Islet precursor cell (in vitro differentiated cells): Measurements from ENCODE around the gene PHACTR1.
"Not testable (repeated sequence)": the region's sequence is repeated elsewhere in the genome, so short reads cannot be mapped to it uniquely, and the experiment has no call there.

ENCODE experiments used
- DNase-seq: peaks from one replicate; pipeline ENCODE4 v3.0.0-alpha.2; 2018

PHACTR1 gene

DNA sequence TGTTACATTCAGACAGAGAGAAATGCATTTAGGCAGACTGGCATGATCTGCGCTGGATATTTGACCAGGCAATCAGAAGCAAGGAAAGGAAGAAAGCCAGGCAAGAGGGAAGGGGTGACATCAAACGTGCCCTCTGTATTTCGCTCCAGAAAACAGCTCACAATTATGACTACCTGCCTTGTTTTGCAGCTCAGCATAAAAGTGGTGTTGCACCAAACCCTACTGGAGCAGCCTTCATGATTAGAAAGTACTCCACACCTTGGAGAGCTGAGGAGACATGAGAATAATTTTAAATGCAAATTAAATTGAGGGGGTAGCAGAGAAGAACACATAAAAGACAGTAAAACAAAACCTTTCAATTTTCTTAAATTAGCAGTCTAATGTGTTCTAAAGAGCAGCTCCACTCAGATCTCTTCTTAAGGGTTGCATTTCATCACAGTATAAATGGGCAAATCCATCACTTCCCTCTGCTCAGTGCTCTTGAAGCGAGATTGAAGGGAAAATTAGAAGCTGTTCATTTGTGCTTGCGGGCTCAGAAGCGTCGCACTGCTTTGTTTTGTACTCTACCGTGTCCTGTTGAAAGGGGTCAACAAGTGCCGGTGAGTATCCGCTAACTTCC lies at the start of gene PHACTR1:
PHACTR1 (plus strand) TSS at position 470 of the 619 bp plus-strand sequence.
- DNase-seq, result no peak

DNA sequence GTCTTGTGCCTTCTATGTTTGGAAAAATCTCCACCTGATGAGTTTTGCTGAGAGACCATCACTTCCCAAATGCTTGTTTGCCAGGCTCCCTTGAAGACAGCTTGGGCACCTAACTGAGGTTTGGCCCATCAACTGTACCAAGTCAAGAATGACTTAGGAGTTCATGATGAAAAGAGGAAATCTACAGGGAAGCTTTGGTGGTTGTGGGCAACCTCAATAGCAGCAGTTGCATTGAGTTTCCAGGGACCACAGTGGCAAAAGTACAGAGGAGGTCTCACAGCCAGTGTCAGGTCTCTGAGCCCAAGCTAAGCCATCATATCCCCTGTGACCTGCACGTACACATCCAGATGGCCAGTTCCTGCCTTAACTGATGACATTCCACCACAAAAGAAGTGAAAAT lies 49.7 kb upstream of the PHACTR1 start:
- DNase-seq, result no peak

DNA sequence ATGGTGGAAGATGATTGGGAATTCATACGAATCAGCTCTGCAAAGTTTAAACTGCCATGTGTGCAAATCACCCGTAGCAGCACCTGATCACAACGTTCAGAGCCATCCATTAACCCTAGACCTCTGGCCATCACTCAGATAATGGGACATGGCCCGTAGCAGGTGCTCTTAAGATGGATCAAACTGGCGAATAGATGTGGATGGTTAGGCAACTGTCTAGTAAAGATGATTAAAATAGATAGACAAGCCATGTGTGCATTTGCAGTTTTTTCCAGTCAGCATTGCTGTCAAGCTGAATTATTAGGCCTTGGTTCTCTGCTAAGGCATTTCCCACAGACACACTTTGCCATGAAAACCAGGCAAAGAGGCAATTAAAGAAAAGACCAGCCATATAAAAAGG lies 40.6 kb upstream of the PHACTR1 start:
- DNase-seq, result no peak

DNA sequence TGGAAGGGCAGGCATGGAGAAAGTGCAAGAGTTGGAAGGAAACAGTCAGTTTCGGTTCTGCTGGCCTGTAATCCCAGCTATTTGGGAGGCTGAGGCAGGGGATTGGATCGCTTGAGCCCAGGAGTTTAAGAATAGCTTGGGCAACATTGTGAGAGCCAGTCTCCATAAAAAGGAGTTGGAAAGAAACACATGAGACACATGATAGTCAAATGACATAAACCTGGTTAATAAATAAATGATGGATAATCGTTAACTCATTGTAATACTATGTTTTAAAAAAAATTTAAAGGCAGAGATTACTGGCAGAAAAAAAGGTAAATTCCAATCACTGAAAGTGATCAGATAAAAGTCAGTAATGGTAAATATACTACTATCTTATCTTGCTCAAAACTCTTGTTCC lies 37.2 kb upstream of the PHACTR1 start:
- DNase-seq, result no peak

DNA sequence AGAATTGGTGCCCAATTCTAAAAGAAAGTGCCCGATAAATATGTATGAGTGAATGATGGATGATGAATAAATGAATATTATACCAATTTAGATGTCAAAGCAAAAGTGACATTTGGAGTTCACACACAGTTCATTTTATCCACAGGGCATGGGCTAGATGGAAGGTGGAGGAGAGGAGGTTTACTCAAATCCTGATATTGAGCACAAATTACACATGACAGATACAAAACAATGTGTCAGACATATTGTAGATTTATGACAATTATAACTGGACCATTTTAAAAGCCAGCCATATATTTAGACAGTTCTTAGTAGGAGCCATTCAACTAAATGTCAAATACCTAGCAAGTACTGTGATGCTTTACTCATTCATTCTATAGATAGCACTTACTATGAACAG lies 23.4 kb upstream of the PHACTR1 start:
- no peak for DNase-seq

GRCh38 chr6:12698298-12698697 lies 18.3 kb upstream of the PHACTR1 start:
- DNase-seq, result no peak

DNA sequence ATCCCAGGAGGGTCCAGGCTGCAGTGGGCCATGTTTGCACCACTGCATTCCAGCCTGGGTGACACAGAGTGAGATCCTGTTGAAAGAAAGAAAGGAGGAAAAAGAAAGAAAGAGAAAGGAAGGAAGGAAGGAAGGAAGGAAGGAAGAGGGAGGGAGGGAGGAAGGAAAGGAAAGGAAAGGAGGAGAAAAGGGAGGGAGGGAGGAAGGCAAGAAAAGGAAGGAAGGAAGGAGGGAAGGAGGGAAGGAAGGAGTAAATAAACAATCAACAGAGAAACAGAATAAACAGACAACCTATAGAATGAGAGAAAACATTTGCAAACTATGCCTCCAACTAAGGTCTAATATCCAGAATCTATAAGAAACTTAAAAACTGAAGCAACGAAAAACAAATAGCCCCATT lies 11.6 kb upstream of the PHACTR1 start:
- no peak for DNase-seq

GRCh38 chr6:12709116-12709515 lies 7.5 kb upstream of the PHACTR1 start:
- peak; percentile 78 for DNase-seq

- no peak for DNase-seq
Observed at GRCh38 chr6:12709556-12710232, 6.9 kb upstream of the PHACTR1 start.

DNA sequence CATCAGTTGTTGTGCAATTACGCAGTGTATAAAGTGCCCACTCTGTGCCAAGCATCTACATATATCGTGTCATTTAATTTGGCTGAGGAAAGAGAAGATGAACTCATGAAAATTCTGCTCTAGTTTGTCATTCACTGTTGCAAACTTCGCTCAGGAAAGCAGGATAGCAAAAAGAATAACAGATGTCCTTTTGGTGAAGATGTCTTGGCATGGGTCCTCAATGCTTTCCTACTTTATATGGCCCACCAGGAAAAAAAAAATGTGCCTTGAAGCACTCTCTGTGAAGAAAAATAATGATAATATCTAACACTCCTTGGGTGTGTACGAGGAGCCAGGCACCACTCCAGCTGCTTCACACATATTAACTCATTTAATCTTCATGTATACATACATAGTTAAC lies 5.6 kb upstream of the PHACTR1 start:
- no peak for DNase-seq

DNA sequence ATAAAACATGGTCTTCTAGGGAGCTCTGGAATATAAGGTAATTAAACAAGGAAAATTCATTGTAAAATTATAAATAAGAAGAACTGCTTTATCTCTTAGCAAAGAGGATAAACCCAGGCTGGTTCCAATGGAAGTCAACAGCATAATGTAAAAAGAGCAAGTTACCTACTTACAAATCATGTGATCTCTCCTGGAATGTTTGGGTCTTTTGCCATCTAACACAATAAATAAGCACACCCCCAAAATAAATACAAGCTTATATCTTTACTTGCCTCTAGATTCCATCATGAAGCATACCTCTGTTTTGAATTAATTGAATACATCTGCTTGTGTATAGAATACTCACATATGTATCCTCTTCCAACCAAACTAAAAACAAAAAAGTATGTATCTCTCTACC lies 2.5 kb upstream of the PHACTR1 start:
- no peak for DNase-seq

DNA sequence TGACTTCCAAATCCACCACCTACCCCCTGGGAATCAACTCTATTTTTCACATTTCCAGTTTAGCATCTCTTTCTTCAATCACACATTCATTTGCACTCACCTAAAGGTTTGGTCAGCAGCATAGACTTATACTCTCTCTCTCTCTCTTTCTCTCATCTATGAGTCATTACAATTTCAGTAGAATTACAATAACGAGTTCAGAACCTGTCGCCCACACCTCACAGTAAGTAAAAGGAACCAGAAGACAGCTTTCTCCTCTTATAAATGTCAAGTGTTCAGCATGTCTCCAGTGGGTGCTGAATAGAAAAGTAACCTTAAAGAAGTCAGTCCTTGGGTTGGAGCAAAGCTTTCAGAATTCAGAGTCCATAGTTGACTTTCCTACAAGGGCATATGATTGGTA lies 1.1 kb upstream of the PHACTR1 start:
- DNase-seq, result no peak

- no peak for DNase-seq
Observed at GRCh38 chr6:12717356-12717755, 789 bp downstream of the PHACTR1 start.

- no peak for DNase-seq
Observed at GRCh38 chr6:12718015-12718414, 1.4 kb downstream of the PHACTR1 start.

- DNase-seq, result no peak
Observed at GRCh38 chr6:12719017-12719416, 2.5 kb downstream of the PHACTR1 start.

DNA sequence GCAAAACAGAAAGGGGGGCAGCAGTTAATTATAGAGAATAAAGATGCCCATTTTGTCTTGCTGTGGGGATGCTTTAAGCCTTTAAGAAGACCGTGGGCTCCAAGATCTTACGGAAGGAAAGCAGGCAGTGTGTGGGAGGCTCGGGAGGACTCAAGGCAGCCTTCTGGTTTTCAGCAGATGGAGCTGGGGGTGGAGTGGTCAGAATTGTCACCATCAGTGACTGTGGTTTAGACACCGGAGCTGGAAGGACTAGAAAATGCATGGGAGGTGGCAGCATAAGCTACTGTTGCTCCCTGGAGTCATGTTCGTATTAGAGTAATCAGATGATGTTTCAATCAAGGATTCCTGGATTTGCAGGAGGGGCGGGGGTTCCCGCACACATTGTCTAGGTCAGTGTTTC lies 3.7 kb downstream of the PHACTR1 start:
- no peak for DNase-seq

DNA sequence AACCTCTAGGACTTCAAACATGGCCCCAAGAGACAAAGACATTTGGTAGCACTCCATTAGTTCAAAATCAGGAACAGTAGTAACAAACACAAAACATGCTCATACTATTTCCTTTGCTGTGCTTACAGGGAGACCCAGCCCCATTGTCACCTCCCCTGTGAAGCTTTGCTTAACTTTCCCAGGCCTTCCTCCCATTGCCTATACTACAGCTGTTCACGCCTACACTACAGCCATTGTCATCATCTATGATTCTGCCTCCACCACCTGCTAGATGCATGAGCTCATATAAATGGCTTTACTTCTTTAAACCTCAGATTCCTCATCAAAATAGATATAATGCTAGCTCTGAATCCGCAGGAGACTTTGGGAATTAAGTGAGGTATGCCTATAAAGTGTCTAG lies 8.7 kb downstream of the PHACTR1 start:
- no peak for DNase-seq

DNA sequence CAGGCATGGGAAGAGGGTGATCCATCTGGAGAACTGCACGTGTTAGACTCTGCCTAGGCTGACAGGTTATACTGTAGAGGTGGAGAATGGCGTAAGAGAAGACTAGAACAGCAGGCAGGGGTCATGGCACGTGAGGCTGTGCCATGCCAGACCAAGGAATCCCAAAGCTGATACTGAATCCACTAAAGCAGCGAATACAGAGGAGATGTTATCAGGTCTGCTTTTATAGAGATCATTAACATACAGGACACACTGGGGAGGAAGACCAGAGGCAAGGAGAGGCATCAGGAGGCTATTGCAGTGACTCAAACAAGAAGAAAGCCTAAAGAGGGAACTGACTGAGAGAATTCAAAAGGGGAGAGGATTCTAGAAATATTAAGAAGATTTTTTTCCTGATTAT lies 12.9 kb downstream of the PHACTR1 start:
- peak; percentile 54 for DNase-seq

DNA sequence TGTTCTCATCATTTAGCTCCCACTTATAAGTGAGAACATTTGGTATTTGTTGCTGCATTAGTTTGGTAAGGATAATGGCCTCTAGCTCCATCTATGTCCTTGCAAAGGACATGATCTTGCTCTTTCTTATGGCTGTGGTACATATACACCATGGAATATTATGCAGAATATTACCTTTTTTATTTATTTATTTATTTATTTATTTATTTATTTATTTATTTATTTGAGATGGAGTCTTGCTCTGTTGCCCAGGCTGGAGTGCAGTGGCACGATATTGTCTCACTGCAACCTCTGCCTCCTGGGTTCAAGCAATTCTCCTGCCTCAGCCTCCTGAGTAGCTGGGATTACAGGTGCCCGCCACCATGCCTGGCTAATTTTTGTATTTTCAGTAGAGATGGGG lies 14.2 kb downstream of the PHACTR1 start:
- not testable (repeated sequence) for DNase-seq

DNA sequence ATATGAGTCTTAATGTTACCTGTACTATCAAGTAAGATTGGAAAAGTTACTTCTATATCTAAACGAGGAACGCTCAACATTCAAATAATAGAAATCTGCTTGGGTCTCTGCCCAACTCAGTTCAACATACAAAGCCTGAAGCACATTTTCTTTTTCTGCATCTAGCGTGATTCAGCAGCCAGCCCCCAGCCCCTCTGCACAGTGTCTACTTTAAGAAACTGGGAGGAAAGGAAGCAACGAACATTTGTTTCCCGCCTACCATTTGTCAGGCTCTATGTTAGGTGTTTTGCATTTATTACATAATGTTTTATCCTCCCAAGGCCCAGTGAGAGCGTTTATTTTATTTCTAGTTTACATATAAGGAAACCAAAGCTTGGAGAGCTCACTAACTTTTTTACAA lies 17.3 kb downstream of the PHACTR1 start:
- no peak for DNase-seq

GRCh38 chr6:12735786-12736185 lies 19.2 kb downstream of the PHACTR1 start:
- no peak for DNase-seq

- no peak for DNase-seq
Observed at GRCh38 chr6:12748411-12748810, 31.8 kb downstream of the PHACTR1 start.

DNA sequence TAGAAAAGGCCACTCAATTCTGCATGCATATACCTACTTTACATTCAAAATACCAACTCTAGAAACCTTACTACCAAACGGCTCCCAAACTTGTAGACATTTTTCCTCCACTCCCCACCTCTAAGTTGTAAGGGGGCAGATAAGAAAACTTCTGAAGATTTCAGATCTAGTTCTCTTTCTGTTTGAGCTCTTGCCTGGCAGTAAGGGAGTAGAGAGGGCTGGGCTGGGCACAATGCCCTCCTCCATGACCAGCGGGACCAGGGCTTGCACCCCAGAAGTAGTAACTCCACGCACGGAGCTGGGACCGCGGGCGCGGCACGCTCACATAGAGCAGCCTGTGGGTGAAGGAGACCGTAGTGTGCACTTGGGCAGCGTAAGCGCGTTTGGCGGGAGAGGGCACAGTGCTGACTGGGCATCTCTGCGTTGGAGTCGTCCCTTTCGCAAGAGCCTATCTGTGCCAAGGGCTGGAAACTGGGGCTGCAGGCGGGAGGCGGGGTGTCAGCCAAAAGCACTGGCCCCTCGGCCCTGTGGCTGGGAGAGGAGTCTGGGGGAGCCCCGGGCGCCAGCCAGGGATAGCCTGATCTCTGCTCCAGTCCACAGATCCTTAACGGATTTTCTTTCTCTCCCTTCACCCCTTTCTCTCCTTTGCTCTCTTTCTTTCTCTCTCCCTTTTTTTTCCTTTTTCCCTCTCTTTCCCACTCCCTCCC lies 32.4 kb downstream of the PHACTR1 start:
- DNase-seq, result peak; percentile 54
